ENCODE results near the gene PIP5K1B.

- TF ChIP-seq CTCF (optimal IDR thresholded peaks at IDR 0.05 in 1 of 3, IDR thresholded peaks at IDR 0.05 in 1 of 3, conservative IDR thresholded peaks at IDR 0.05 in 1 of 3; ENCODE audit: extremely low read depth in 1 of 3, insufficient read depth in 2 of 3, low read length in 3 of 3): no peak
- no peak for TF ChIP-seq EZH2 (IDR thresholded peaks at IDR 0.05; ENCODE audit: low read length)
These were observed 14.8 kb downstream of the PIP5K1B start for GRCh38 chr9:68719847-68720246.
